Natural killer cell (primary cell): ENCODE results near the gene MECP2. TPM values are rescaled to one million over a fixed set of nuclear protein-coding genes. Genes with fewer than 3 reads are reported as not detected.

Source experiments
- ATAC-seq, 3 donors: fragments of 150-1000 bp in 2 of 3; fragments of 200-7000 bp in 1 of 3; cut with Tn5 transposase; 1 replicate in 1 of 3; 2 replicates in 2 of 3; pipeline ENCODE4 v1.10.0; 2021; ENCODE audit warnings: mild to moderate bottlenecking in 2 of 3, moderate library complexity in 2 of 3
- DNase-seq, 2 donors: peaks; one replicate each; pipeline versions ENCODE4 v3.0.0 to v3.0.0-alpha.2; 2013 to 2021; ENCODE audit warnings: mixed read lengths in 1 of 2
- H3K27ac ChIP-seq: one replicate; pipeline ENCODE4 v1.5.1; 2013; ENCODE audit warnings: mild to moderate bottlenecking, low read length
- H3K27me3 ChIP-seq: one replicate; pipeline ENCODE4 v1.6.1; 2013; ENCODE audit warnings: low read length; ENCODE audit not compliant: control insufficient read depth, insufficient read depth
- H3K36me3 ChIP-seq: one replicate; pipeline ENCODE4 v1.6.1; 2013; ENCODE audit warnings: low read length; ENCODE audit not compliant: control insufficient read depth, insufficient read depth
- H3K4me1 ChIP-seq: one replicate; pipeline ENCODE4 v1.6.1; 2013; ENCODE audit warnings: low read length; ENCODE audit not compliant: control insufficient read depth, insufficient read depth
- H3K4me3 ChIP-seq: one replicate; pipeline ENCODE4 v1.5.1; 2013; ENCODE audit warnings: low read length
- H3K9me3 ChIP-seq: one replicate; pipeline ENCODE4 v1.6.1; 2013; ENCODE audit warnings: low read length; ENCODE audit not compliant: control insufficient read depth, insufficient read depth
- H3K27ac Mint-ChIP-seq, 2 donors: one replicate each; pipeline ENCODE4 v1.8.0; 2022; ENCODE audit warnings: mild to moderate bottlenecking in 2 of 2, mixed read lengths in 2 of 2, moderate library complexity in 1 of 2
- H3K27me3 Mint-ChIP-seq, 2 donors: one replicate each; pipeline ENCODE4 v1.8.0; 2022; ENCODE audit warnings: low read depth in 2 of 2, mixed read lengths in 2 of 2
- H3K36me3 Mint-ChIP-seq: one replicate; pipeline ENCODE4 v1.8.0; 2022; ENCODE audit warnings: mixed read lengths
- H3K4me1 Mint-ChIP-seq, 2 donors: one replicate each; pipeline ENCODE4 v1.8.0; 2022; ENCODE audit warnings: mixed read lengths in 2 of 2
- H3K4me3 Mint-ChIP-seq: one replicate; pipeline ENCODE4 v1.8.0; 2022; ENCODE audit warnings: mild to moderate bottlenecking, moderate library complexity, mixed read lengths
- H3K9me3 Mint-ChIP-seq, 2 donors: one replicate each; pipeline ENCODE4 v1.8.0; 2022; ENCODE audit warnings: mixed read lengths in 2 of 2
- CTCF ChIP-seq: fragments of 200-600 bp; IDR thresholded peaks from one replicate; pipeline ENCODE4 v1.8.0; 2022; ENCODE audit warnings: antibody characterized with exemption
- WGBS: methylation state at CpG from one replicate; pipeline ENCODE4 v1.1.7; 2013; ENCODE audit warnings: missing lambda C conversion rate; ENCODE audit not compliant: insufficient coverage; 5-methylcytosine and 5-hydroxymethylcytosine counted together
- intact Hi-C: fragments of 100-400 bp; cut with micrococcal nuclease; formaldehyde crosslinking; loops from one replicate; pipeline ENCODE4 v1.14.2; 2022
- total RNA-seq, 4 donors: library from RNA; stranded (reverse); fragments of 120-200 nt in 1 of 4; gene quantifications; one replicate each; pipeline versions ENCODE4 v1.2.3 to v1.2.4, GENCODE V29; 2013 to 2022

Gene MECP2
- total RNA-seq, 3 donors from 2014 or later (not counting 1 experiment from before 2014, with no cell fraction given): 177 to 198 (median 182) TPM

- peaks cover 8 to 16% of the 10 kb centered on the region in 2 donors for H3K4me1 Mint-ChIP-seq
- Histone ChIP-seq H3K36me3 (peaks cover 43% of the 10 kb centered on the region), H3K4me3 (no peak overlapping the region), H3K27ac (no peak overlapping the region), H3K4me1 (peaks cover 5% of the 10 kb centered on the region), H3K27me3 (no peaks in the 10 kb centered on the region), H3K9me3 (no peaks in the 10 kb centered on the region)
- no peaks in the 10 kb centered on the region for H3K36me3 Mint-ChIP-seq
- H3K4me3 Mint-ChIP-seq: no peak overlapping the region
- H3K27me3 Mint-ChIP-seq: no peaks in the 10 kb centered on the region
- DNase-seq (no peak), ATAC-seq (no peak)
- TF ChIP-seq CTCF: no peak
- intact Hi-C loops: no loop called here
- no peaks in the 10 kb centered on the region for H3K9me3 Mint-ChIP-seq
- WGBS: 99% methylated on average over 9 of the region's 9 CpGs
- peak overlapping the region in 1 of 2 donors; percentile 54 for H3K27ac Mint-ChIP-seq
Observed at GRCh38 chrX:154032653-154033052, 64.9 kb downstream of the MECP2 start.

DNA sequence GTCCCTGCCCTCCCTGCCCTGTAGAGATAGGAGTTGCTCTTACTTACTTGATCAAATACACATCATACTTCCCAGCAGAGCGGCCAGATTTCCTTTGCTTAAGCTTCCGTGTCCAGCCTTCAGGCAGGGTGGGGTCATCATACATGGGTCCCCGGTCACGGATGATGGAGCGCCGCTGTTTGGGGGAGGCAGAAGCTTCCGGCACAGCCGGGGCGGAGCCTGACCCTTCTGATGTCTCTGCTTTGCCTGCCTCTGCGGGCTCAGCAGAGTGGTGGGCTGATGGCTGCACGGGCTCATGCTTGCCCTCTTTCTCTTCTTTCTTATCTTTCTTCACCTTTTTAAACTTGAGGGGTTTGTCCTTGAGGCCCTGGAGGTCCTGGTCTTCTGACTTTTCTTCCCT is 65.4 kb downstream of the MECP2 start:
- no peak for TF ChIP-seq CTCF
- no peaks in the 10 kb centered on the region for H3K9me3 ChIP-seq
- no peak overlapping the region for H3K4me3 ChIP-seq
- no peaks in the 10 kb centered on the region for H3K36me3 Mint-ChIP-seq
- peaks cover 8 to 16% of the 10 kb centered on the region in 2 donors for H3K4me1 Mint-ChIP-seq
- ATAC-seq (no peak), DNase-seq (no peak)
- H3K27me3 ChIP-seq: no peaks in the 10 kb centered on the region
- intact Hi-C loops: no loop called here
- no peak overlapping the region for H3K27ac ChIP-seq
- no peaks in the 10 kb centered on the region for H3K9me3 Mint-ChIP-seq
- WGBS: 99% methylated on average over 11 of the region's 11 CpGs
- peaks cover 5% of the 10 kb centered on the region for H3K4me1 ChIP-seq
- no peak overlapping the region for H3K4me3 Mint-ChIP-seq
- H3K36me3 ChIP-seq: peaks cover 48% of the 10 kb centered on the region
- peak overlapping the region in 1 of 2 donors; percentile 54 for H3K27ac Mint-ChIP-seq
- no peaks in the 10 kb centered on the region for H3K27me3 Mint-ChIP-seq

GRCh38 chrX:154030715-154031305 is 66.7 kb downstream of the MECP2 start:
- no peak overlapping the region for H3K27ac ChIP-seq
- DNase-seq (no peak), ATAC-seq (no peak)
- intact Hi-C loops: no loop called here
- H3K36me3 Mint-ChIP-seq: no peaks in the 10 kb centered on the region
- H3K4me1 ChIP-seq: no peaks in the 10 kb centered on the region
- H3K27ac Mint-ChIP-seq: no peak overlapping the region
- peaks cover 53% of the 10 kb centered on the region for H3K36me3 ChIP-seq
- no peaks in the 10 kb centered on the region for H3K27me3 ChIP-seq
- H3K4me1 Mint-ChIP-seq: peaks cover 0 to 7% of the 10 kb centered on the region in 2 donors
- H3K4me3 Mint-ChIP-seq: no peak overlapping the region
- WGBS: 96% methylated on average over 29 of the region's 29 CpGs
- H3K9me3 Mint-ChIP-seq: no peaks in the 10 kb centered on the region
- H3K9me3 ChIP-seq: no peaks in the 10 kb centered on the region
- H3K27me3 Mint-ChIP-seq: no peaks in the 10 kb centered on the region
- TF ChIP-seq CTCF: no peak
- H3K4me3 ChIP-seq: no peak overlapping the region

GRCh38 chrX:154030266-154030665 is 67.3 kb downstream of the MECP2 start:
- H3K4me1 Mint-ChIP-seq: peaks cover 0 to 7% of the 10 kb centered on the region in 2 donors
- H3K4me3 Mint-ChIP-seq: no peak overlapping the region
- ATAC-seq: no peak
- Histone ChIP-seq H3K4me3 (no peak overlapping the region), H3K36me3 (peaks cover 52% of the 10 kb centered on the region), H3K4me1 (no peaks in the 10 kb centered on the region), H3K27ac (no peak overlapping the region), H3K27me3 (no peaks in the 10 kb centered on the region), H3K9me3 (no peaks in the 10 kb centered on the region)
- intact Hi-C loops: no loop called here
- no peak overlapping the region for H3K27ac Mint-ChIP-seq
- DNase-seq: no peak
- WGBS: 96% methylated on average over 19 of the region's 20 CpGs
- no peaks in the 10 kb centered on the region for H3K9me3 Mint-ChIP-seq
- H3K27me3 Mint-ChIP-seq: no peaks in the 10 kb centered on the region
- H3K36me3 Mint-ChIP-seq: no peaks in the 10 kb centered on the region
- no peak for TF ChIP-seq CTCF
